RWPE2 (cell line): ENCODE data around the gene TGM2.

ENCODE experiments used
- ATAC-seq: fragments of 200-7000 bp; cut with Tn5 transposase; 3 replicates; pipeline ENCODE4 v1.9.1; 2021; ENCODE audit warnings: low read depth
- DNase-seq: peaks from one replicate; pipeline ENCODE4 v3.0.0-alpha.2; 2020; ENCODE audit warnings: low spot score
- H3K27ac ChIP-seq: fragments of 450-650 bp; 2 replicates; pipeline ENCODE4 v1.5.1; 2017; ENCODE audit warnings: mild to moderate bottlenecking; ENCODE audit not compliant: poor library complexity, severe bottlenecking
- H3K27me3 ChIP-seq: fragments of 250-450 bp; sonication (Bioruptor Pico); 2 replicates; pipeline ENCODE4 v1.5.1; 2021; ENCODE audit warnings: mild to moderate bottlenecking, moderate library complexity; ENCODE audit not compliant: insufficient read depth, poor library complexity, severe bottlenecking
- H3K36me3 ChIP-seq: fragments of 250-450 bp; sonication (Bioruptor Pico); 2 replicates; pipeline ENCODE4 v1.5.1; 2020; ENCODE audit warnings: low read depth, mild to moderate bottlenecking, moderate library complexity
- H3K4me1 ChIP-seq: fragments of 250-450 bp; sonication (Bioruptor Pico); 2 replicates; pipeline ENCODE4 v1.5.1; 2021; ENCODE audit warnings: mild to moderate bottlenecking, moderate library complexity; ENCODE audit not compliant: insufficient read depth, poor library complexity, severe bottlenecking
- H3K4me3 ChIP-seq: fragments of 250-450 bp; sonication (Bioruptor Pico); 2 replicates; pipeline ENCODE4 v1.5.1; 2021; ENCODE audit warnings: mild to moderate bottlenecking, moderate library complexity; ENCODE audit not compliant: severe bottlenecking
- H3K9me3 ChIP-seq: fragments of 250-450 bp; sonication (Bioruptor Pico); 2 replicates; pipeline ENCODE4 v1.5.1; 2021; ENCODE audit warnings: mild to moderate bottlenecking, moderate library complexity; ENCODE audit not compliant: severe bottlenecking
- TF ChIP-seq, protein P1 (sequence below): fragments of 450-650 bp; IDR thresholded peaks from one replicate; pipeline ENCODE4 v1.5.1; 2017; ENCODE audit warnings: mild to moderate bottlenecking, moderate library complexity; ENCODE audit not compliant: poor library complexity, severe bottlenecking

TGM2 gene

DNA sequence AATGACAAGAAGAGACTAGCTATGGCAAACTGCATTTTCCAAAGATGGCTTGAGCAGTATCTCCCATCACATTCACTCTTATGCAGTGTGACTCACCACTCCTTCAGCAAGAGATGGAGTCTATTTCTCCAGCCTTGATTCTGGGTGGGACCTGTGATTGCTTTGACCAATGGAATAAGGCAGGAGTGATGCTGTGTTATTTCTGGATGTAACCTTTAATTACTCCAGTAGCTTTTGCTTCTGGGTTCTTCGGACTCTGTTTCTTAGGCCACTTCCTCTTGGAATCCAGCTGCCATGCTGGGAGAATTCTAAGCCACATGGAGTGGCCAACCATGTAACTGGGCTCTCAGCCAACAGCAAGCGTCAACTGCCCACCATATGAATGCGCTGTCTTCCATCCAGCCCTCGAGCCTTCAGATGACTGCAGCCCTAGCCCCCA is 50.7 kb downstream of the TGM2 start:
- H3K4me3 ChIP-seq: no peak overlapping the region
- H3K9me3 ChIP-seq: peaks cover 3% of the 10 kb centered on the region
- ATAC-seq (no peak), DNase-seq (peak; percentile 61)
- TF ChIP-seq, protein P1, sequence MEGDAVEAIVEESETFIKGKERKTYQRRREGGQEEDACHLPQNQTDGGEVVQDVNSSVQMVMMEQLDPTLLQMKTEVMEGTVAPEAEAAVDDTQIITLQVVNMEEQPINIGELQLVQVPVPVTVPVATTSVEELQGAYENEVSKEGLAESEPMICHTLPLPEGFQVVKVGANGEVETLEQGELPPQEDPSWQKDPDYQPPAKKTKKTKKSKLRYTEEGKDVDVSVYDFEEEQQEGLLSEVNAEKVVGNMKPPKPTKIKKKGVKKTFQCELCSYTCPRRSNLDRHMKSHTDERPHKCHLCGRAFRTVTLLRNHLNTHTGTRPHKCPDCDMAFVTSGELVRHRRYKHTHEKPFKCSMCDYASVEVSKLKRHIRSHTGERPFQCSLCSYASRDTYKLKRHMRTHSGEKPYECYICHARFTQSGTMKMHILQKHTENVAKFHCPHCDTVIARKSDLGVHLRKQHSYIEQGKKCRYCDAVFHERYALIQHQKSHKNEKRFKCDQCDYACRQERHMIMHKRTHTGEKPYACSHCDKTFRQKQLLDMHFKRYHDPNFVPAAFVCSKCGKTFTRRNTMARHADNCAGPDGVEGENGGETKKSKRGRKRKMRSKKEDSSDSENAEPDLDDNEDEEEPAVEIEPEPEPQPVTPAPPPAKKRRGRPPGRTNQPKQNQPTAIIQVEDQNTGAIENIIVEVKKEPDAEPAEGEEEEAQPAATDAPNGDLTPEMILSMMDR: no peak
- H3K4me1 ChIP-seq: peaks cover 43% of the 10 kb centered on the region
- peak overlapping the region; percentile 87 for H3K27ac ChIP-seq
- H3K36me3 ChIP-seq: no peaks in the 10 kb centered on the region
- H3K27me3 ChIP-seq: no peaks in the 10 kb centered on the region

DNA sequence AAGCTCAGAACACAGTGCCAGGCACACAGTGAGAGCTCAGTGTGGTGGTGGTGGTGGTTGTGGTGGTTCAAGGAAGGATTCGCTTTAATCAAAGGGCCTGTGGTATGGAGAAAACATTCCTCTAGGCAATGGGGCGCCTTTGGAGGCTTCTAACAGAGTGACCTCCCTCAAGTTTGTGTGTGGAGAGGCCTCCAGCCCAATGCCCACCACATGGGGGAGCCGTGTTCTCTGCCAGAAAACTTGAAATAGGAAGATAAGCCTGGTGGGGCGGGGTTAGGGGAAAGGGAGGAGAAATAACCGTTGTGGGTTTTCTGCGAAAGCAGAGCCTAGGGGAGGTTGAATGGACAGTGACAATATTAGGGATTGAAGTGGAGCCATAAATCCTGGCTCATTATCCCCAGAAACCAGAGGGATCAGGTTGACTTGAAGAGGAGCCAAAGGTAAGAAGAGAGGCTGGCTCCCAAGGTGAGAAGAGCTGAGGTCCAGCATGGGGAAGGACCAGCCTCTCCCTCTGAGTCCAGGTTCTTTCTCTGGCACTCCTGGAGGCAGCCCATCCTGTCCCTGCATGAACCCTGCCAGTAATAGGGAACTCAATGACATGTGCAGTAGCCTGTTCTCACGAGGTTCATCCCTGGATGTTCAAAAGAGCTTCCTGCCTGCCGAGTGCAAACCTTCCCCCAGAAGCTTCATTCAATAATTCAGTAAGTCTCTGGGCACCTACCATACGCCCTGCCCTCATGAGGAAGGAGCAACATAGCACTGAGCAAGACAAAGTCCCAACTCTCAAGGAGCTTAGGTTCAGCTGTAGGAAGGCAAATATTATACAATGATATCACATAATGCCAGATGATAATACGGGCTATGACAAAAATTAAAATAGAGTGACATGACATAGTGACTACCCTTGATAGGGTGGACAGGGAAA is 51.4 kb downstream of the TGM2 start:
- TF ChIP-seq, protein P1: peak; percentile 83
- Histone ChIP-seq H3K9me3 (peaks cover 3% of the 10 kb centered on the region), H3K27me3 (no peaks in the 10 kb centered on the region), H3K36me3 (no peaks in the 10 kb centered on the region), H3K4me3 (no peak overlapping the region), H3K27ac (peak overlapping the region; percentile 87), H3K4me1 (peaks cover 51% of the 10 kb centered on the region)
- ATAC-seq (no peak), DNase-seq (peak; percentile 86)

DNA sequence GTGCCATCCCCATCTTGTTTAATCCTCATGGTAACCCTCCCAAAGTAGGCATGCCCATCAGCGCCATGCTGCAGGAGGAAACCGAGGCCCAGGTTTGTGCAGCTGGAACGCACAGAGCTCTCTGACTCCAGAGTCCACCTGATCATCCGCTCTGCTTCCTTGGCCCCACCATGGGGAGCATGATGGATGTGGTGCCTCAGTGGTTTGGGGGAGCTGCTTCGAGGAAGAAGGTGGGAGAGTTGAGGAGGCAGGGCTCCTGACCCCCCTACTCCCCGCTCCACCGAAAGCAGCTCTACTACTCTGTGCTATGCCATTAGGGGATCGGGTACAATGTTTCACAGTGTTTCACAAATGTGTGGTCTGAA is 52.2 kb downstream of the TGM2 start:
- Histone ChIP-seq H3K4me1 (peaks cover 52% of the 10 kb centered on the region), H3K4me3 (no peak overlapping the region), H3K27ac (no peak overlapping the region), H3K27me3 (no peaks in the 10 kb centered on the region), H3K36me3 (no peaks in the 10 kb centered on the region), H3K9me3 (peaks cover 3% of the 10 kb centered on the region)
- ATAC-seq (no peak), DNase-seq (peak; percentile 75)
- TF ChIP-seq, protein P1: no peak

DNA sequence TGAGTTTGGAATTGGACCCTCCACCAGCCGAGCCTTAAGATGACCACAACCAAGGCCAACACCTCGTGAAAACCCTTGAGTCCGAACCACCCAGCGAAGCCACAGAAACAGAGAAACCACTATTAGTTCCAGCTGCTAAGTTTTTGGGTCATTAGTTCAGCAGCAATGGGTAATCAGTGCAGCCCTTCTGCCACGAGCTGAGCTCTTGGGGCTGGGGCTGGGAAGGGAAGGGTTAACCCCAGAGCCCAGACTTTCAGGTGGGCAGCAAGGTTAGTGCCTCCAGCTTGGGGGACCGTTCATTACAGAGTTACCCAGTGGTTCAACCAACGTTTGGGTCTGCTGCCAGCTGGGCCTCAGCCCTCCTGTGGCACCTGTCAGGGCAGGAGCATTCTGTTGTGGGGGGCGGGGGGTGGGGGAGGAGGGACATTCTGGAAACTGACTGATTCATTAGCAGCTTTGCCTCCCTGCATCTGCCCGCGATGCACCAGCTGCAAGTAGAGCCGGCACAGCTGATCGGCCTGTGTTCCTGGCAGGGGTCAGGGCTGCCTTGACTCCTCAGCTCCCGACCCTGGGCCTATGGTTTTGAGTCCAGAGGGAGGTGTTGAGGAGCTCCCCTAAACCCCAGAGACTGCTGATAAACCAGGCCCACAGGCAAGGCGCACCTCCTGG is 52.7 kb downstream of the TGM2 start:
- ATAC-seq (no peak), DNase-seq (peak; percentile 76)
- H3K4me1 ChIP-seq: peaks cover 48% of the 10 kb centered on the region
- no peak overlapping the region for H3K4me3 ChIP-seq
- no peaks in the 10 kb centered on the region for H3K27me3 ChIP-seq
- H3K36me3 ChIP-seq: no peaks in the 10 kb centered on the region
- TF ChIP-seq, protein P1: no peak
- H3K9me3 ChIP-seq: peaks cover 3% of the 10 kb centered on the region
- peak overlapping the region; percentile 88 for H3K27ac ChIP-seq
